T-helper 2 cell (primary cell): ENCODE data around the gene MIB1.

Source experiments
- DNase-seq, 5 experiments: peaks; one replicate each; pipeline versions ENCODE4 v3.0.0 to v3.0.0-alpha.2; 2012 to 2022

The MIB1 gene

DNA sequence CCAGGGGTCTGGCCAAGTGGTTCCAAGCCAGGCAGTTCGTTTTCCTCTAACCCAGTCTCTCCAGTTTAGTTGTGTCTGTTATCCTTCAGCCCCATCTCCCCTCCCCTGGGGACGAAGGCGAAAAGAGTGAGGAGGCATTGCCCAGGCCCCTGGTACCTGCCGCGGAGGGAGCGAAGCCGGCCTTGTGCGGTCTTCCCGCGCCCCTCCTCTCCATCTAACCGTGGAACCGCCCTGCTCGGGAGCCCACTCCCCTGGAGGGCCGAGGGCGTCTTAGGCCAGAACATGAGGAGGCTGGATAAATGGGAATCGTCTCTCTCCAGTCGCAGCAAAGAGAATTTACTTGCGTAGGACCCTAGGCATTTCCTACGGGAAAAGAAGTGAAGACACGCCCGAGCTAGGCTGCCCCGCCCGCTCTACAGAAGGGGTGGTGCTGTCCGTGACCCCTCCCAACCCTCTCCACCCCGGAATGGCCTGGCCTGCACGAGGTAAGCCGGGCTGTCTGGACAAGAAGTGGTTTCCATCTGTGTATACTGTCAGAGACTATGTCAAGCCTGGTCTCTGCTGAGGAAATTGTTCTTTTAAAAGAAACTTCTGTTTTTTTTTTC is 156.2 kb downstream of the MIB1 start:
- no peak for DNase-seq

DNA sequence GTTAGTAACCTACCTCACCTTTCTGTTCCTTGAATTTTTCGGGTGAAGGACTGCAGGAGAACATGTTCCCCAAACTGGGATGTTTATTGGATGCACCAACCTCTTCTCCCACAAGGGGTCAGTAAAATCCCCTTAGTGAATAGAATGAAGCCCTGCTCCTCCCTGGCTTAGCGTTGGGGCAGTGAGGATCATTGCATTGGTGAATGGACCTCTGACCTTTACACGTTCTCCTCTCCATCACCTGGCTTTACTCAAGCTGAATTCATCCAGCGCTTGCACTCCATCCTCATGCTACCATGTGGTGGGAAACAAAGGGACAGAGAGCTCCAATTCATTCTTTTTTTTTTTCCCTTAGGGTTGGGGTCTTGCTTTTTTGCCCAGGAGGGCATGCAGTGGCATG is 157.2 kb downstream of the MIB1 start:
- DNase-seq: peak in 1 of 5 experiments; percentile 7

DNA sequence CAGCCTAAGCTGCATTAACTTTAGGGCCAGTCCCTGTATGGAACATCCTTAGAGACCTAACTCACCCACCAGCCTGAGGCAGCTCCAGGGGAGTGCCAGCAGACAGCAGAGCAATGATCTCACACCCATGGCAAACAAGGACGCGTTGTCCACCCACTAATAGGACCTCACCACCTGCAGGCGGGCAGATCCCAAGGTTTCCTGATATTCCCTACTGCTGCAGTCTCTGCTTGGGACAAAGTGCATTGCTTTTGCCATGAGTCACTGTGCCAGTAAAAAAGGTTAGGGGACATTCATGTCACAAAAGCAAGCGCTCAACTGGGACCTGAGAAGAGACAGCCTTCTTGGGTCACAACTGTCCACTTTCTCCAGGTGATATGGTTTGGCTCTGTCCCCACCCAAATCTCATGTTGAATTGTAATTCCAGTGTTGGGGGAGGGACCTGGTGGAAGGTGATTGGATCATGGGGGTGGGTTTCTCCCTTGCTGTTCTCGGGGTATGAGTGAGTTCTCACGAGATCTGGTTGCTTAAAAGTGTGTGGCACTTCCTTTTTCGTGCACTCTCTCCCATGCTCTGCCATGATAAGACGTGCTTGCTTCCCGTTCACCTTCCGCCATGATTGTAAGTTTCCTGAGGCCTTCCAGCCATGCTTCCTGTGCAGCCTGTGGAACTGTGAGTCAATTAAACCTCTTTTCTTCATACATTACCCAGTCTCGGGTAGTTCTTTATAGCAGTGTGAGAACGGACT is 160.2 kb downstream of the MIB1 start:
- no peak for DNase-seq

DNA sequence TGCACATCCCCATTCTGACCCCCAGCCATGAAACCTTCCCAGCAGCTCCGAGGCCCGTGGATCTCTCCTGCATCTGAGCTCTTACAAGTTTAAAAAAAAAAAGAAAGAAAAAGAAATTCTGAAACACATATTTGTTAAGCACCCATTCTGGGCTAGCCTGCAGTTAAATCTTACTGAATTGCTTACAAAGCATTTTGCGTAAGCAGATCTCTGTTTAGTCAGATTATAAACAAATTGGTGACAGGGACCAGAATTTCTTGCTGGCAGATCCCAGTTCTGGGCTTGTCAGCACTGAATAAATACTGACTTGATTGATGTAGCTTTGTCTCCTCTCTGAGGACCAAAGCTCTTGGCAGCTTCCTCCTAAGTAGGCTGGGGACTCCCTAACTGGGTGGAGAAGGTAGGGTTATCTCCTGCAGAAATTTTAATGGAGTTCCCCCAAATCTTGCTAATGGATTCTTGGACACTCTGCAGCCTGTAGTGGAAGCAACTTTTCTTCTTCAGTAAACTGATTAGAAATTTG is 160.9 kb downstream of the MIB1 start:
- no peak for DNase-seq

DNA sequence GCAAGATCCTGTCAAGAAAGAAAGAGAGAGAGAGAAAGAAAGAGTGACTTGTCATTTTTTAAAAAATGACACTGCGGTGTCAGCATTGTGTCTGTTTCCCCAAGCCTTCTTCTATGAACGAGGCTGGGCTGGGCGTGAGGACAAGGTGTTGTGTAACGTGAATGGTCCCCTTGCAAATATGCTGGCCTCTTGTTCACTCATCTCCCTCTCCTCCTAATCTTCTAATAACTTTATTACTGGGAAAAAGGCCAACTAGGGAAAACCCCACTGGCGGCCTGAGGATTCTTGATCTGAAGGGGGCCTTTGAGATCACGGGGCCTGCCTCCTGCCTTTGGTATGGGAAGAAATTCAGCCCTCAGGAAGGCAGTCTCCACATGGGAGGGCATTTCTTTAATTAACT is 163.1 kb downstream of the MIB1 start:
- DNase-seq: no peak

DNA sequence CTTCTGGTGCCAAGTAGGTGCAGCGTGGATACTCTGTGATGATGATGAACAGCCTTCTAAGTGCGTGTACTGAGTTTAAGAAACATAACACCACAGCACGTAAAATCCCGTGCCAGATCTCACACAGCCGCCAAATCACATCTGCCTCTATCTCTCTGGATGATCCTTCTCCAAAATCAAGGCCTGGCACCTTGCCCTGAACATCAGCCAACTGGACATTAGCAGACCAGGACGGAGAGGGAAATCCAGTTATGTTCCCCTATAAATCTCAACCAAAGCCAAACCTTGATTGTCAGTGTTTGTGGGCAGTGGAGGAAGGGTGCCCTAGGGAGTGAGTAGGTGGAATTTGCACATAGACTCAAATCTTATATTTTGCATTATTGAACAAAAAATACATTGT is 164.3 kb downstream of the MIB1 start:
- no peak for DNase-seq

DNA sequence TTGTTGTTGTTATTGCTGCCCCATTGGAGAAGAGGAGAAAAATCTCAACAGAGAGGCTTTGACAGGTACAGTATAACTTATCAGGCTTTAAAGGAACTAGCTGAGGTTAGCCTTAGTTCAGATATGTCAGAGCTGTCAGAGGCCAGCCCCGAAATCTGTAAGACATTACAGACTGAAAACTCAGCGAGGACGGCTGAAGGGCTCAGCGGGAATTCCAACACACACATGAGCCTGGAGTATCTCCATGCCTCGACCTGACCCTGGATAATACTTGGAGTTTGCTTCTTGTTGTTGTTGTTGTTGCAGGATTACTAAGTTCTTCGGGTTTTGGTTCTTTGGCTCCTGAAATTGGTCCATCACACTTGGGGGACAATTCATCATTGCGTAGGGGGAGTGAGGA is 166.9 kb downstream of the MIB1 start:
- DNase-seq: no peak

DNA sequence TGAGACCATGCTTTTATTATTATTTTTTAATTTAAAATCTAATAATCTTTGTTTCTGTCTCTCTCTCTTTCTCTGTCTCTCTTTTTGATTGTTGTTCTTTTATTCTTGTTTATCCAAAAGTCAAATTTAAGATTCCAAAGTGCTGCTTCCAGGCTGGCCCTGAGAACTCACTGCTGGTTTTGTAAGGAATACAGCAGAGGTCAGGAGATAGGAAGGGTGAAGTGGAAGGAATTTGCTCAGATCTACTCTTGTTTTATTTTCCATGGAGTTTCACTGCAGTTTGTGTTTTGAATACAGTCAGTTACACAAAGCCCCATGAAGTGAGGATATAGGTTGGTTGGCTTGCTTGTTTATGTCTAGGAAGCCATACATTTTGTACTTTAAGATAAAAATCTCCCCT is 168.1 kb downstream of the MIB1 start:
- DNase-seq: no peak

DNA sequence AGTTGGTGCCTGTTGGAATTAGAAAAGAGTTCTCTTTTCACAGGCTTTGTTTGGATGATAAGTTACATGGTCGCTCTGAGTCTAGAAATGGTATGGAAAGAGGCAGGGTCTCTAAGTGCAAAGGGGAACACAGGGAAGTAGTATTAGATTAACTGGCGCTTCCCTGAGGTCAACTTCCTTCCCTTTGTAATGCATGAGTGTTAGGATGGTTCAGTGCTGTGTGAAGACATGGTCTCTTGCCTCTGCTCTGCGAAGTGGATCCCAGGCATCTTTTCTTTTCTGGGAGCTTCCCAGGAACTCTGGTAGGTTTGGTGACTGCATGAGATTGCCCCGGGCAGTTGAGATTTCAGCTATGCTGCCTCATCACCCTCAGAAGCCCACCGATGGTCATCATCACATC is 170.3 kb downstream of the MIB1 start:
- no peak for DNase-seq

DNA sequence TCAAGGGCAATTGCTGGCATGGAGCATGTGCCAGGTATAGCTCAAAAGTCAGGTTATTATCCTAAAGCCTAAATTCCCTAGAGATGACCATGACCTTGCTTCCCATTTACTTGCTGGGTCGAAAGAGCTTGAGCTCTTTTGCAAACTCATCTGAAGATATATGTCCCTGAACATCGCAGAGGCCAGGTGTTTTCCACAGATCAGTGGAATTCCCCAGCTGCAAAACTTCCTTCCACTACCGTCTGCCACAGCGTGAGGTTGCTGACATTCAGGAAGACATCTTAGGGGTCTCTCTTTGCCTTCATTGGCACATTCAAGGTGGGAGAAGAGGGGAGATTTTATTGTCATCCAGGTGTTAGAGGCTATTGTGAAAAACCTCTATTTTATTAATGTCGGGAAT is 171.0 kb downstream of the MIB1 start:
- DNase-seq: no peak

DNA sequence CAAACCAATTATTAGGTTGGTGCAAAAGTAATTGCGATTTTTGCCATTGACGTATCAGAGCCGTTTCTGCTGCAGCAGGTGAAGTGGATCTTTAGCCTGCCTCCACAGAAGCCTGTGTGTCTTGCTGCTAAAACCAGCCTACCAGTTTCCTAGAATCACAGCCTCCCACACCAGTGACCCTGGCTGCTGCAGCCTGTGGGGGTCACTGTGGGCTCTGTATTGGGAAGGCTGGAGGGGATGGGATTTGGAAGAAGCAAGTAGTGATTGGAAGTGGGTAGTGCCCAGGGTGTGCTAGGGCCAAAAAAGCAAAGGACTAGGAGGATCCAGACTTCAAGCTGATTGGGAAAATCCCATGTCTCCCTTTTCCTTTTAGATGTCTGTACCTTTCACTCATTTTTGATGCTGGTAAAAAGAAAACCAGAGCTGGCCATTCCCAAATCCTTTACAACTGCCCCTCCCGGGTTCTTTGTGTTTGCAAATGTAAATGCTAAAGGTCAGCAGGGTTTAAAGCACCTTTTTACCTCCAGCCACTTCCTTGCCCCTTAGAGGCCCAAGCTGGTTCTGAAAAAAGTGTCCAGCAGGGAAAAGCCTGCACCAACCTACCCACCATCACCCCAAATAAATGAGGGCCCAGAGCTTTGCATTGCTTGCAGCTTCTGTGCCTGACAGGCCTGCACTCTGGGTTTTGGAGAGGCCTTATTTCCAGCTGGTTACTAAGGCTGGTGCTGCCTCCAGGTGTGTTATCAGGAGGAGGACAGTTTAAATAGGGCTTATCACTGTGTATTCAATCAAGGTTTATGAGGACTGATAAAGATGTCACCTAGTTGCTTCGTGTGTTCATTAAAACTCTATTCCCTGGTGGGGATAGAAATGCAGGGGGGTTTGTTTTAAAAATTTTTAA is 172.0 kb downstream of the MIB1 start:
- no peak for DNase-seq

DNA sequence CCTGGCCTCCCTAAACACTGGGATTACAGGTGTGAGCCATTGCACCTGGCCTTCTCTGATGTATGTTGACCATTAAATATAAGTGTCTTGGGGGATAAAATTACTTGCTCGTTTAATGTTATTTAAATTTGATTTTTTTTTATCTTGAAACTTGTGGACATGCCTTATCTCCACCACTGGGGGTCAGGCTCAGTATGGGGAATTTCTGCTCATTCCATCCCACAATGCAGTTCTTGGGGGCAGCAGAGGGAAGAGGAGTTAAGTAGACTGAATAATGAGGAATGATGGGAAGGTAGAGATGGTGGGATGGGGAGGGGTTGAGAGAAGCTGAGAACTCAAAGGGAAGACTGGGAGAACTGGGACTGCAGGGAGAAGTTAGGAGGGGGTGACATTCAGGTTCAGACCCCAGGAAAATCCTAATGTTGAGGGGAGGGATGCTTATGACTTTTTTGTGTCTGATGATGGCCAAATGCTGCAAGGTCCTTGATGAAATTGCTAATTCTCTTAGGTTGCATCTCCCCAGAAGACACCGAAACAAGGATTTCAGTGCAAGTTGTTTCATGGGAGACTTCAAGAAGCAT is 174.2 kb downstream of the MIB1 start:
- DNase-seq: no peak

DNA sequence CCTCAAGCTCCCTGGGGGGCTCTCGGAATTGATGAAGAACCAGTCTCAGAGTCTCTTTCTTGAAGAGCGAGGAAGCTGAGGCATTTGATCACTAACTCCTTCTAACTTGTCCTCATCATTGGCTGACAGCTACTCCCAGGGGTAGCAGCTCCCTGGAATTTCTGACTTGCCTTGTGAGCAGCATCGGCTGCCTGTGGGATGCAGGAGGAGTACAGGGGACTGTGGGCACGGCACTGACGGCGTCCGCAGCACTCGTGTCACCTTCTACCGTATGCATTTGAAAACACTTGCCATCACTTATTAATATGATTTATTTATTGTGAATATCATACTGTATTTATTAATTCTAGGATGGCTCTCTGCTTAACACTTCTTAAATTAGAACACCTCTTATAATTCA is 175.0 kb downstream of the MIB1 start:
- DNase-seq: no peak

DNA sequence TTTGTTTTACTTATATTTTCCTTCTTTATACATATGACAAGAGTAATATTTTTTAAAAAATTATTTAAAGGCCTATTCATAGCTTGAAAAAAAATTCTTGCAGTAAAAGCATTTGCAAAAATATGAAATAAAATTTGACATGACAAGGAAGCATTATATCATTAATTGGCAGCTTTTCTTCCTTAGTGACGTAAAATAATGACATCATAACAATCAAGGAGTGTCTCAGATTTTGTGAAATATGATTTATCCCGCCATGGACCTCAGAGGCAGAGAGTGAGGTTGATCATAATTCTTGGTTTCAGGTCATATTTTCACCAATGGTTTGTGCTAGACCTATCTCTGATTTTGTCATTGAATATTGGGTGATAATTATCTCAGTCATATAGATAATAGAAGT is 176.0 kb downstream of the MIB1 start:
- DNase-seq: no peak

DNA sequence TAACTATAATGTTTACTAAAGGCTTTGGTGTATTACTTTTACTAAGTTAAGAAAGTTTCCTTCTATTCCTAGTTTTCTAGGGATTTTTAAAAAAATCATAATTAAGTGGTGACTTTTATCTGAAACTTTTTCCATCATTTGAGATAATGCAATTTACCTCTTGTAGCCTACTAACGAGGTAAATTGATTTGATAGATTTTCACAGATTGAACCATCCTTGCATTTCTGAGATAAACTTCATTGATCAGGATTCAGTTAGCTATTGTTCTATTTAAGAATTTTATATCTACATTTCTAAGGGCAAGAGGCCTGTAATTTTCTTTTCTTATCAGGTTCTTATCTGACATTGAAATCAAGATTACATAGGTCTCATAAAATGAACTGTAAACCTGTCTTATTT is 178.1 kb downstream of the MIB1 start:
- DNase-seq: no peak
